K562 (cell line): ENCODE results near the gene ST3GAL5. TPM values are rescaled to one million over a fixed set of nuclear protein-coding genes. Genes with fewer than 3 reads are reported as not detected.

Source experiments
- ETV1 ChIP-seq: fragments of 450-650 bp; conservative IDR thresholded peaks from 2 replicates; pipeline ENCODE4 v1.6.1; 2016; ENCODE audit warnings: missing genetic modification characterization, control low read depth, low read depth, missing compliant biosample characterization
- GATAD2A ChIP-seq: fragments of 450-650 bp; IDR thresholded peaks from 2 replicates; pipeline ENCODE4 v1.6.1; 2017
- MCM2 ChIP-seq: fragments of 450-650 bp; IDR thresholded peaks from 2 replicates; pipeline ENCODE4 v1.6.1; 2017; ENCODE audit warnings: low read depth, mild to moderate bottlenecking
- MTA3 ChIP-seq: fragments of 450-650 bp; formaldehyde crosslinking; IDR thresholded peaks from 2 replicates; pipeline ENCODE4 v1.6.1; 2017; ENCODE audit warnings: mild to moderate bottlenecking, borderline replicate concordance
- RBM14 ChIP-seq: fragments of 200-400 bp; formaldehyde crosslinking; IDR thresholded peaks from 2 replicates; pipeline ENCODE4 v1.6.1; 2018; ENCODE audit warnings: low read depth, mild to moderate bottlenecking, low read length, moderate library complexity, borderline replicate concordance; ENCODE audit not compliant: insufficient read depth
- RFX1 ChIP-seq: fragments of 450-650 bp; IDR thresholded peaks from 2 replicates; pipeline ENCODE4 v1.6.1; 2016; ENCODE audit warnings: mild to moderate bottlenecking, moderate library complexity
- SREBF2 ChIP-seq: sonication (generic); formaldehyde crosslinking; IDR thresholded peaks from 2 replicates; pipeline ENCODE4 v1.4.0; 2020; ENCODE audit warnings: mild to moderate bottlenecking, missing genetic modification reagents
- TAF1 ChIP-seq: IDR thresholded peaks from 2 replicates; pipeline ENCODE4 v1.6.1; 2011; ENCODE audit warnings: mild to moderate bottlenecking, low read length, moderate library complexity; ENCODE audit not compliant: insufficient read depth, control insufficient read depth, severe bottlenecking; ENCODE audit errors: extremely low read depth
- ZEB2 ChIP-seq: fragments of 450-650 bp; IDR thresholded peaks from 2 replicates; pipeline ENCODE4 v1.6.1; 2016
- ZNF134 ChIP-seq: fragments of 250-450 bp; sonication (Bioruptor Pico); conservative IDR thresholded peaks from 2 replicates; pipeline ENCODE4 v1.4.0; 2020
- ZNF23 ChIP-seq: fragments of 250-450 bp; sonication (Bioruptor Pico); IDR thresholded peaks from 2 replicates; pipeline ENCODE4 v1.4.0; 2020; ENCODE audit warnings: mild to moderate bottlenecking
- ZNF507 ChIP-seq: conservative IDR thresholded peaks from 2 replicates; pipeline ENCODE4 v1.6.1; 2017; ENCODE audit warnings: missing genetic modification characterization, missing compliant biosample characterization
- ZNF551 ChIP-seq: fragments of 250-450 bp; sonication (Bioruptor Pico); IDR thresholded peaks from 2 replicates; pipeline ENCODE4 v1.5.0; 2021; ENCODE audit warnings: mild to moderate bottlenecking, moderate library complexity
- ZSCAN29 ChIP-seq: fragments of 450-650 bp; IDR thresholded peaks from 2 replicates; pipeline ENCODE4 v1.6.1; 2017
- polyA plus RNA-seq, 8 experiments: library from polyadenylated mRNA; depleted of rRNA in 4 of 8; stranded (reverse) in 5 of 8; unstranded in 3 of 8; fragments of >200 nt; fragmentation: Nextera tagmentation in 2 of 8; fragmentation: Illumina TruSeq in 1 of 8; extraction: Ambion mirVana in 2 of 8; extraction: Trizol in 1 of 8; gene quantifications; 2 replicates each; pipeline versions ENCODE4 v1.2.1 to v1.2.3, GENCODE V29; 2011 to 2014; ENCODE audit warnings: inconsistent platforms in 1 of 8, missing spikeins in 1 of 8
- total RNA-seq, 7 experiments: library from RNA; depleted of rRNA in 6 of 7; stranded (reverse); fragments of >200 nt in 6 of 7; fragmentation: Illumina TruSeq in 2 of 7; extraction: Trizol in 2 of 7; gene quantifications; 2 replicates each; pipeline versions ENCODE4 v1.2.1 to v1.2.3, GENCODE V29; 2011 to 2021; ENCODE audit warnings: low replicate concordance in 1 of 7
- TF ChIP-seq, protein P1 (sequence below): fragments of 450-650 bp; IDR thresholded peaks from 2 replicates; pipeline ENCODE4 v1.7.0; 2016; ENCODE audit warnings: borderline replicate concordance
- TF ChIP-seq, protein P2 (sequence below): sonication (generic); formaldehyde crosslinking; IDR thresholded peaks from 2 replicates; pipeline ENCODE4 v1.8.0; 2023; ENCODE audit warnings: mild to moderate bottlenecking, missing genetic modification reagents
- TF ChIP-seq, protein P3 (sequence below): fragments of 250-450 bp; sonication (Bioruptor Pico); IDR thresholded peaks from 2 replicates; pipeline ENCODE4 v1.4.0; 2020; ENCODE audit warnings: mild to moderate bottlenecking, moderate library complexity
- TF ChIP-seq, protein P4 (sequence below): fragments of 250-450 bp; sonication (Bioruptor Pico); IDR thresholded peaks from 2 replicates; pipeline ENCODE4 v1.8.0; 2021; ENCODE audit warnings: moderate library complexity, mild to moderate bottlenecking, inconsistent platforms
- TF ChIP-seq, protein P5 (sequence below): sonication (generic); formaldehyde crosslinking; IDR thresholded peaks from 2 replicates; pipeline ENCODE4 v1.8.0; 2022; ENCODE audit warnings: missing genetic modification reagents, mild to moderate bottlenecking, borderline replicate concordance

Gene ST3GAL5
- total and polyA plus RNA-seq, 9 of the 15 experiments (the other 6 are each of a cell fraction or from before 2014, with no cell fraction given) = 1.6 to 10.0 (median 4.2) TPM

DNA sequence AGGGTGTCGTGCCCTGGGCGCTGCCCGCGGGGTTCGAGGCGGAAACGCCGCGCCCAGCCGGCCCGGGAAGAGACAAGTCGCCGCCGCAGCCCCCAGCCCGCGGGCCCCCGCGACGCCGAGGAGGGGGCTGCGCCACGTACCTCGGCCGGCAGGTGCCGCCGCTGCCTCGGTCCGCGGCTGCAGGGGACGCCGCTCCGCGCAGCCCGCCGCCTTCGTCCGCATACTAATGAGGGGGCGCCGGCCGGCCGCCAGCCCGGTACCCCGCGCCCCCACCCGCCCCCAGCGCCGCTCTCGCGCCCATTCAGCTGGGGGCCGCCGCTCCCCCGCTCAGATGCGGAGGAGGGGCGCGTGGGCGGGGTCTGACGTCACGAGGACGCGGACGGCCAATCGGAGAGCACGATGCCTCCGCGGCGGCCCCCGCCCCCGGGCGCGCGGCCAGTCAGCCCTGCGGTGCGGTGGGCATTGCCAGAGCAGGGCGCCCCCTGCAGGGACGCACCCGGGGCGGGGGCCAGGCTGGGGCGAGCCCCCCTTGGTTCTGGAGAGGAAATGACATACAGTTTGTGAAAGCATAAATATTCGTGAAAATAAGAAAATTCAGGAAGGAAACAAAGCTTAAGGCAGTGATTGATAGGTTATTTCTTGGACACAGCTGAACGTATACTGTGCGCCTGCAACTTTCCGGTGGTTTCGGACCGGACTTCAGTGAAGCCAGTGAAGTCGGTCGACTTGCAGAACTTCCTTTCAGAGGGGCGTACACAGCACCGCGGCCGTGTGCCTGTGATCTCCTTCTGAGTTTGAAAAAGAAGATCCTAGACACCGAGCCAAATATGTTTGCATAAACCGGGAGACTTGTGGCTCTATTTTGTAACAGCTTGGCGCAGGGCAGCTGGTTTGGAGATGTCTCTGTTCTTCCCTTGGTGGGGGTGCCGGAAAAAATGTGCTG lies at the start of gene ST3GAL5 (continued):
- TF ChIP-seq, protein P1, sequence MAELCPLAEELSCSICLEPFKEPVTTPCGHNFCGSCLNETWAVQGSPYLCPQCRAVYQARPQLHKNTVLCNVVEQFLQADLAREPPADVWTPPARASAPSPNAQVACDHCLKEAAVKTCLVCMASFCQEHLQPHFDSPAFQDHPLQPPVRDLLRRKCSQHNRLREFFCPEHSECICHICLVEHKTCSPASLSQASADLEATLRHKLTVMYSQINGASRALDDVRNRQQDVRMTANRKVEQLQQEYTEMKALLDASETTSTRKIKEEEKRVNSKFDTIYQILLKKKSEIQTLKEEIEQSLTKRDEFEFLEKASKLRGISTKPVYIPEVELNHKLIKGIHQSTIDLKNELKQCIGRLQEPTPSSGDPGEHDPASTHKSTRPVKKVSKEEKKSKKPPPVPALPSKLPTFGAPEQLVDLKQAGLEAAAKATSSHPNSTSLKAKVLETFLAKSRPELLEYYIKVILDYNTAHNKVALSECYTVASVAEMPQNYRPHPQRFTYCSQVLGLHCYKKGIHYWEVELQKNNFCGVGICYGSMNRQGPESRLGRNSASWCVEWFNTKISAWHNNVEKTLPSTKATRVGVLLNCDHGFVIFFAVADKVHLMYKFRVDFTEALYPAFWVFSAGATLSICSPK = no peak
- no peak for TF ChIP-seq MCM2
- no peak for TF ChIP-seq ZNF23 (CRISPR knock-in tag)
- no peak for TF ChIP-seq SREBF2 (CRISPR knock-in tag)
- TF ChIP-seq RBM14 = no peak
- no peak for TF ChIP-seq ZNF507 (tag)
- peak; percentile 62 for TF ChIP-seq ETV1
- TF ChIP-seq ZSCAN29 = no peak
- TF ChIP-seq ZEB2 = no peak
- TF ChIP-seq ZNF134 = no peak
- TF ChIP-seq GATAD2A = peak; percentile 79; the same call in 1 of the 2 replicates
- TF ChIP-seq TAF1 = no peak
- no peak for TF ChIP-seq RFX1
- TF ChIP-seq, protein P2, sequence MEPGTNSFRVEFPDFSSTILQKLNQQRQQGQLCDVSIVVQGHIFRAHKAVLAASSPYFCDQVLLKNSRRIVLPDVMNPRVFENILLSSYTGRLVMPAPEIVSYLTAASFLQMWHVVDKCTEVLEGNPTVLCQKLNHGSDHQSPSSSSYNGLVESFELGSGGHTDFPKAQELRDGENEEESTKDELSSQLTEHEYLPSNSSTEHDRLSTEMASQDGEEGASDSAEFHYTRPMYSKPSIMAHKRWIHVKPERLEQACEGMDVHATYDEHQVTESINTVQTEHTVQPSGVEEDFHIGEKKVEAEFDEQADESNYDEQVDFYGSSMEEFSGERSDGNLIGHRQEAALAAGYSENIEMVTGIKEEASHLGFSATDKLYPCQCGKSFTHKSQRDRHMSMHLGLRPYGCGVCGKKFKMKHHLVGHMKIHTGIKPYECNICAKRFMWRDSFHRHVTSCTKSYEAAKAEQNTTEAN = no peak
- TF ChIP-seq, protein P3, sequence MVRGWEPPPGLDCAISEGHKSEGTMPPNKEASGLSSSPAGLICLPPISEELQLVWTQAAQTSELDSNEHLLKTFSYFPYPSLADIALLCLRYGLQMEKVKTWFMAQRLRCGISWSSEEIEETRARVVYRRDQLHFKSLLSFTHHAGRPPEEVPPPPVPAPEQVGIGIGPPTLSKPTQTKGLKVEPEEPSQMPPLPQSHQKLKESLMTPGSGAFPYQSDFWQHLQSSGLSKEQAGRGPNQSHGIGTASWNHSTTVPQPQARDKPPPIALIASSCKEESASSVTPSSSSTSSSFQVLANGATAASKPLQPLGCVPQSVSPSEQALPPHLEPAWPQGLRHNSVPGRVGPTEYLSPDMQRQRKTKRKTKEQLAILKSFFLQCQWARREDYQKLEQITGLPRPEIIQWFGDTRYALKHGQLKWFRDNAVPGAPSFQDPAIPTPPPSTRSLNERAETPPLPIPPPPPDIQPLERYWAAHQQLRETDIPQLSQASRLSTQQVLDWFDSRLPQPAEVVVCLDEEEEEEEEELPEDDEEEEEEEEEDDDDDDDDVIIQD (CRISPR knock-in tag) = no peak
- TF ChIP-seq MTA3 = peak; percentile 88; the same call in 1 of the 2 replicates
- TF ChIP-seq, protein P4, sequence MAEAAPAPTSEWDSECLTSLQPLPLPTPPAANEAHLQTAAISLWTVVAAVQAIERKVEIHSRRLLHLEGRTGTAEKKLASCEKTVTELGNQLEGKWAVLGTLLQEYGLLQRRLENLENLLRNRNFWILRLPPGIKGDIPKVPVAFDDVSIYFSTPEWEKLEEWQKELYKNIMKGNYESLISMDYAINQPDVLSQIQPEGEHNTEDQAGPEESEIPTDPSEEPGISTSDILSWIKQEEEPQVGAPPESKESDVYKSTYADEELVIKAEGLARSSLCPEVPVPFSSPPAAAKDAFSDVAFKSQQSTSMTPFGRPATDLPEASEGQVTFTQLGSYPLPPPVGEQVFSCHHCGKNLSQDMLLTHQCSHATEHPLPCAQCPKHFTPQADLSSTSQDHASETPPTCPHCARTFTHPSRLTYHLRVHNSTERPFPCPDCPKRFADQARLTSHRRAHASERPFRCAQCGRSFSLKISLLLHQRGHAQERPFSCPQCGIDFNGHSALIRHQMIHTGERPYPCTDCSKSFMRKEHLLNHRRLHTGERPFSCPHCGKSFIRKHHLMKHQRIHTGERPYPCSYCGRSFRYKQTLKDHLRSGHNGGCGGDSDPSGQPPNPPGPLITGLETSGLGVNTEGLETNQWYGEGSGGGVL (CRISPR knock-in tag) = no peak
- TF ChIP-seq, protein P5, sequence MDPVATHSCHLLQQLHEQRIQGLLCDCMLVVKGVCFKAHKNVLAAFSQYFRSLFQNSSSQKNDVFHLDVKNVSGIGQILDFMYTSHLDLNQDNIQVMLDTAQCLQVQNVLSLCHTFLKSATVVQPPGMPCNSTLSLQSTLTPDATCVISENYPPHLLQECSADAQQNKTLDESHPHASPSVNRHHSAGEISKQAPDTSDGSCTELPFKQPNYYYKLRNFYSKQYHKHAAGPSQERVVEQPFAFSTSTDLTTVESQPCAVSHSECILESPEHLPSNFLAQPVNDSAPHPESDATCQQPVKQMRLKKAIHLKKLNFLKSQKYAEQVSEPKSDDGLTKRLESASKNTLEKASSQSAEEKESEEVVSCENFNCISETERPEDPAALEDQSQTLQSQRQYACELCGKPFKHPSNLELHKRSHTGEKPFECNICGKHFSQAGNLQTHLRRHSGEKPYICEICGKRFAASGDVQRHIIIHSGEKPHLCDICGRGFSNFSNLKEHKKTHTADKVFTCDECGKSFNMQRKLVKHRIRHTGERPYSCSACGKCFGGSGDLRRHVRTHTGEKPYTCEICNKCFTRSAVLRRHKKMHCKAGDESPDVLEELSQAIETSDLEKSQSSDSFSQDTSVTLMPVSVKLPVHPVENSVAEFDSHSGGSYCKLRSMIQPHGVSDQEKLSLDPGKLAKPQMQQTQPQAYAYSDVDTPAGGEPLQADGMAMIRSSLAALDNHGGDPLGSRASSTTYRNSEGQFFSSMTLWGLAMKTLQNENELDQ (CRISPR knock-in tag) = no peak
- no peak for TF ChIP-seq ZNF551 (CRISPR knock-in tag)
